ENCODE data around the gene UBTF.

UBTF gene

GRCh38 chr17:44170499-44171201 is 48.8 kb downstream of the UBTF start, which contains the start of gene ASB16:
ASB16 (plus strand) TSS chr17:44170704; CDS start chr17:44170790, 86 bp downstream.
- DNase-seq (ENCODE audit: low read depth): no peak

- DNase-seq (ENCODE audit: low read depth): no peak
Measured at GRCh38 chr17:44170135-44170498, 49.4 kb downstream of the UBTF start.

GRCh38 chr17:44167181-44167861 is 52.2 kb downstream of the UBTF start:
- no peak for DNase-seq (ENCODE audit: low read depth)

GRCh38 chr17:44164476-44164875 is 55.0 kb downstream of the UBTF start:
- DNase-seq (ENCODE audit: low read depth): no peak

GRCh38 chr17:44159519-44160210 is 59.8 kb downstream of the UBTF start:
- no peak for DNase-seq (ENCODE audit: low read depth)

- no peak for DNase-seq (ENCODE audit: low read depth)
Measured at GRCh38 chr17:44155488-44155887, 64.0 kb downstream of the UBTF start.
